GM18499 (cell line): Measurements from ENCODE around the gene CYB561.

Experiments used
- ATAC-seq: cut with Tn5 transposase; IDR thresholded peaks from one replicate; pipeline ENCODE4 v1.9.1; 2021; ENCODE audit warnings: moderate number of reproducible peaks; ENCODE audit not compliant: insufficient read depth, unreplicated experiment

The CYB561 gene

GRCh38 chr17:63445954-63446752 is at the start of gene CYB561:
TSS of gene CYB561 (minus strand) at chr17:63446306. CDS start at chr17:63437547, 8,759 bp downstream.
- no peak for ATAC-seq

DNA sequence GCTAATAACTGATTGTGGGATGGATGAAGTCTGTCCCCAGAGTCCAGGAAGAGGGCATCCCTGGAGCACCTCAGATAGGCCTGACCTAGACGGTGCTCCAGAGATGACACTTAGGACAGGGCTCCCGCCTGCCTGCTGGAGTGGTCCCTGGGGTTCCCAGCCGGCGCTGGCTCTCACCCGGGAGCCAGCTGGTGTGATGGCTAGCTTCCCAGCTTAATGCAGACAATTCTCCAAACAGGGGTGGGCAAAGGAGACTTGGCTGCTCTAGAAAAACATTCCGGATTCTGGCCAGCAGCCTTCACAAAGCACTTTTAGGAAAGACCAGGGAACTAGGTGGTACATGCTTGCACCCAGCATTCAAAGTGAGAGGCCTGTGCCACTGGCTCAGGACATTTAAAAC is 49.4 kb upstream of the CYB561 start:
- no peak for ATAC-seq

DNA sequence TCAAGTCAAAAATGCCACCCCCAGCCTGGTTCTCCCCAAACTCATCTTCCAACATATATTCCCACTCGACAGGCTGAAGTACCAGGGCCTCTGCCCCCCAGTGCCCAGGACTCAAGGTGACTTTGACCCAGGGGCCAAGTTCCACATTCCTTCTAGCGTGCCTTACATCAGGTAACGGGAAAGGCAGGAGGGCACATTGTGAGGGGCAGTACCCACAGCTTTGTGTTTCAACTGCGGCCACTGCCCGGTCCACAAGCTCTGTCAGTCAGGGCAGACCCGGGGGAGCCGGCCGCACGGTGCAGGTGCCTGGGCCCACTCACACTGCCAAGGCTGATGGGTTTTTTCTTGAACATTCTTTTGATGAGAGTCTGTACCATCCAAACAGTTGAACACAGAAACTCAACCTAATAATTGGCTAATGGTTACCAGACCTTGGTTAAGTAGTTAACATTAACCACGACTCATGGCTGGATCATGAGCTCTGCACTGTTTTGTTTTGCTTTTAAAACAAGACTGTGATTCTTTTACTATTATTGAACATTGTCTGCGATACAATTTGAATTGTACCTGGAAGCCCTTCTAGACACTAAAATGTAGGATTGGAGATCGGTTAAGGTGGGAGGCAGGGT is 48.3 kb upstream of the CYB561 start:
- ATAC-seq: no peak

DNA sequence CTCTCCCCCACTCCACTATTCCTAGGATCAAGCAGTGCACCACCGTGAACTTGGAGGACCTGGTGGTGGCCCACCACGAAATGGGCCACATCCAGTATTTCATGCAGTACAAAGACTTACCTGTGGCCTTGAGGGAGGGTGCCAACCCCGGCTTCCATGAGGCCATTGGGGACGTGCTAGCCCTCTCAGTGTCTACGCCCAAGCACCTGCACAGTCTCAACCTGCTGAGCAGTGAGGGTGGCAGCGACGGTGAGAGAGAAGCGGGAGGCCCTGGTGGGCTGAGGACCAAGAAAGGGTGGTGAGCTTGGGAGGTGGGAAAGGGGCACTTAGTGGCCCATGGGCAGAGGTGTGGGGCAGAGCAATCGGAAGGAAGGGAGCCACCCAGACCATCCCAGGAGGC is 47.3 kb upstream of the CYB561 start:
- no peak for ATAC-seq

GRCh38 chr17:63492940-63493339 is 46.8 kb upstream of the CYB561 start:
- no peak for ATAC-seq

DNA sequence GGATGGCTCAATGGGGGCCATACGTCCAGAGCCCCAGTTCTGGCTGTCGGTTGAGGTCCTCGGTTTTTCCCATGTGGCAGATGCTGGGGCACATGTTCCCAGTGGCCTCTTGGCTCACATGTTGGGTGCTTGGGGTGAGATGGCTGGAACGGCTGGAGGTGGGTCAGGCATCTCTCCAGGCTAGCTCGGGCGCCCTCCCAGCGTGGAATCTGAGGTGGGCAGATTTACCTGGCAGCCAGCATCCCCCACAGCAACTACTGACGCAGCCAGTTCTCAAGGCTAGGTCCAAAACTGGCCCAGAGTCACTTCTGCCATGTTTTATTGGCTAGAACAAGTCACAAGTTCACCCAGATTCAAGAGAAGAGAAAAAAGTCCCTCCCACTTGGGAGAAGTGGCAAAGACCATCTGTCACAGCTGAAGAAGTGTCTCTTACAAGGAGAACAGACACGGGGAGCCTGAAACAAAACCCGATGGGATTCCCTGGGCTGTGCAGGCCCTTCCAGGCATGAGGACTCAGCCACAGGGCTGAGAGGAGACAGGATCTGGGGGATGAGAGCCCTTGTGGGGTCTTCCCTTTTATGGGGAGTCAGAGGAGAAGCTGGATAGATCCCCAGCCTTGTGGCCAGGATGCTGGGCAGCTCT is 46.0 kb upstream of the CYB561 start:
- ATAC-seq: no peak

- no peak for ATAC-seq
Measured at GRCh38 chr17:63491413-63491812, 45.3 kb upstream of the CYB561 start.

GRCh38 chr17:63490858-63491400 is 44.8 kb upstream of the CYB561 start:
- ATAC-seq: no peak

DNA sequence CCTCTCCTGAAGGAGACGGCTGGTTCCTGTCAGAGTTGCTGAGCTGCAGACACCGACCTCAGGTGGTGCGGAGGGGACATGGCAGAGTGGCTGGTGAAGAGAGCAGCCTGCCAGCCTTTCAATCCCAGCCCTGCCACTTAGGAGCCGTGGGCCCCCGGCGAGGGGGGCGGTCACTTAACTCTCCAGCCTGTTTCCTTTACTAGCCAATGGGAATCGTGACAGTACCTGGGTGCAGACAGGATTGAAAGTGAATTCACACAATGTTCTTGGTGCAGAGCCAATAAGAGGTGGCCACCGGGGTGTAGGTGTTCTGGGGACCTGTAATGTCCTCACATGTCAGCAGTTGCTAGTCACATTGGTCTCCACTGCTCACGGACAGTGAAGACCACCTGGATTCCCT is 44.2 kb upstream of the CYB561 start:
- ATAC-seq: no peak

- ATAC-seq: no peak
Measured at GRCh38 chr17:63489291-63489690, 43.2 kb upstream of the CYB561 start.

DNA sequence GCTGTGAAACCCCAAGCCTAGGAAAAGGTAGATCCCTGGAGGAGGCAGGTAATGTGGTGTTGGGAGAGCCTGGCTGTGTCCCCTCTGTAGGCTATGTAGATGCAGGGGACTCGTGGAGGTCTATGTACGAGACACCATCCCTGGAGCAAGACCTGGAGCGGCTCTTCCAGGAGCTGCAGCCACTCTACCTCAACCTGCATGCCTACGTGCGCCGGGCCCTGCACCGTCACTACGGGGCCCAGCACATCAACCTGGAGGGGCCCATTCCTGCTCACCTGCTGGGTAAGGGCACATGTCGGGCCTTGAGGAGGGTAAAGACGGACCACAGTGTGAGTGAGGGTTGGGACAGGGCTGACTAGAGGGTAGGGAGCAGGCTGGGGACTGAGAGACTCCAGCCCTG is 42.7 kb upstream of the CYB561 start:
- ATAC-seq: no peak

GRCh38 chr17:63487014-63487339 is 40.9 kb upstream of the CYB561 start:
- ATAC-seq: no peak

- ATAC-seq: no peak
Measured at GRCh38 chr17:63486317-63487013, 40.4 kb upstream of the CYB561 start.

DNA sequence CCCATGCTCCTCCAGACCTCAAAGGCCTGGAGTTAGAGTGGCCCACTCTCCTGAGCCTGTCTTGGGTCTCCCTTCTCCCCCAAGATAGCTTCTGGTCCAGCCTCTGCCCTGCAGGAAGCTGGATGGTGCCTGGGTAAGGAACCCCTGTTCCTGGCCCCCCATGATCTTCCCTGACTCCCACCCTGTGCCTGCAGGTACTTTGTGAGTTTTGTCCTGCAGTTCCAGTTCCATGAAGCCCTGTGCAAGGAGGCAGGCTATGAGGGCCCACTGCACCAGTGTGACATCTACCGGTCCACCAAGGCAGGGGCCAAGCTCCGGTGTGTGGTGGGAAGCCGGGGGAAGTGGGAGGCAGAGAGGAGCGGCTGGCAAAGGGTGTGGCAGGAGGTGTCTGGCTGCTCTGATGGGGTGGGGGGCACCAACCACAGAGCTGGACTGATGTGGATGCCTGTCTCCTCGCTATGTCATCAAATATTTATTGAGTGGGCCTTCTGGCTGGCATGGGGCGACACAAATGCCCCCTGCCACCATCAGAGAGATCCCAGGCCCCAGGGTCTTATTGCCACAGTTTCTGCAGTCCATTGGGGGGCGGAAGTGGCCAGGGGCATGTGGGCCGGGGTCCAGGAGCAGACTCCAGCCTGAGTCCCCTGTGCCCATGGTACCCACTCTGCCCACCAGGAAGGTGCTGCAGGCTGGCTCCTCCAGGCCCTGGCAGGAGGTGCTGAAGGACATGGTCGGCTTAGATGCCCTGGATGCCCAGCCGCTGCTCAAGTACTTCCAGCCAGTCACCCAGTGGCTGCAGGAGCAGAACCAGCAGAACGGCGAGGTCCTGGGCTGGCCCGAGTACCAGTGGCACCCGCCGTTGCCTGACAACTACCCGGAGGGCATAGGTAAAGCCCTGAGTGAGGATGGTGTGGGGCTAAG is 37.8 kb upstream of the CYB561 start:
- ATAC-seq: no peak

DNA sequence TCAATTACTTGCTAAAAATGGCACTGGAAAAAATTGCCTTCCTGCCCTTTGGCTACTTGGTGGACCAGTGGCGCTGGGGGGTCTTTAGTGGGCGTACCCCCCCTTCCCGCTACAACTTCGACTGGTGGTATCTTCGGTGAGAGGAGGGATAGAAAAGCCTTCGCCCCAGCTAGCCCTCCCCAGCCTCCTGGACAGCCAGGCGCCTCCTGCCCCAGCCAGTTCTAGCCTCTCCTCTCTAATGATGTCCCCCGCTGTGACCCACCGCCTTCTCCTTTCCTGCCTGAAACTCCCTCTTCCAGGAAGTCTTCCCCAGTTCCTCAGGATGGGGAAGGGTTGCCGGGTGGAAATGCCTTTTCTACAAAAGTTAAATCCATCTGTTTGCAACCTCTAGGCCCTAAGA is 36.9 kb upstream of the CYB561 start:
- no peak for ATAC-seq

- no peak for ATAC-seq
Measured at GRCh38 chr17:63482509-63482908, 36.4 kb upstream of the CYB561 start.

- no peak for ATAC-seq
Measured at GRCh38 chr17:63481488-63481870, 35.4 kb upstream of the CYB561 start.

DNA sequence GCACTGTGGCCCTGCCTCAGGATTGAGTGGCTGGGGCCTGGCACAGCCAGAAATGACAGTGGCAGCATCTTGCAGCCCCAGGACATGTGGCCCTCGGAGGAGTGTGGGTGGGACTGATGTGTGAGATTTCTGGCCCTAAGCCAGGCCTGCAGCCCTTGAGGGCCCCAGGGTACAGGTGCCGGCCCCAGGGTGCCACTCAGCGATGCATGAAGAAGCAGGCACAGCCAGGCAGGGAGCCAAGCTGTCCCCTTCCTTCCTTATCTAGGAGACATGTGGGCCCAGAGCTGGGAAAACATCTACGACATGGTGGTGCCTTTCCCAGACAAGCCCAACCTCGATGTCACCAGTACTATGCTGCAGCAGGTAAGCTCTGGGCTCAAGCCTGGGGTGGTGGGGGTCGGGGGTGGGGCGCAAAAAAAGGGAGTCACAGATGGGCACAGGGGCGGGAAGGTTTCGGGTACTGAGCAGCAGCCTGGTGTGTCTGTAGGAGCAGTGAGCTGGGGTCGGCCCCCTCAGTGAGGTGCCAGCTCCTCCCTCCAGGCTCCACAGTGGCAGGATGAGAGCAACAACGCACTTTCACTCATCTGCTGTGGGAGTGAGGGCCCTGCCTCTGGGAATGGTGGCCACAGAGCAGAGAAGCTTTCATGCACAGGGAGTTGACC is 34.9 kb upstream of the CYB561 start:
- ATAC-seq: no peak

GRCh38 chr17:63480192-63480784 is 34.2 kb upstream of the CYB561 start:
- ATAC-seq: no peak
